IMR-90 (cell line): ENCODE measurements around the gene CXCL17. TPM values are rescaled to one million over a fixed set of nuclear protein-coding genes. Genes with fewer than 3 reads are reported as not detected.
"Not testable (repeated sequence)": the region's sequence is repeated elsewhere in the genome, so short reads cannot be mapped to it uniquely, and the experiment has no call there.

Experiments used
- ATAC-seq: fragments of 200-7000 bp; cut with Tn5 transposase; 2 replicates; pipeline ENCODE4 v1.9.1; 2020; ENCODE audit warnings: low read depth, mild to moderate bottlenecking, moderate library complexity
- BruUV-seq: library from RNA; stranded (reverse); fragments of 400-500 nt; replicated peaks from 2 replicates; lab custom pipeline; 2021; lab: Mats Ljungman, UMichigan
- CTCF ChIA-PET: fragments of 300-600 bp; formaldehyde crosslinking; extraction: SDS; loops from one replicate; lab custom pipeline; 2021; ENCODE audit warnings: antibody characterized with exemption; lab: Yijun Ruan, JAX
- POLR2A ChIA-PET: fragments of 300-600 bp; sonication (Branson Sonifier 250); formaldehyde crosslinking; loops from one replicate; lab custom pipeline; 2022; ENCODE audit warnings: antibody characterized with exemption; ENCODE audit not compliant: unreplicated experiment; lab: Charles Lee
- DNase-seq: peaks from one replicate; pipeline ENCODE4 v3.0.0; 2013
- H2AFZ ChIP-seq: replicated peaks from 2 replicates; pipeline ENCODE3; 2013; ENCODE audit warnings: low read length, mild to moderate bottlenecking; ENCODE audit not compliant: poor library complexity
- H2AK5ac ChIP-seq: 2 replicates; pipeline ENCODE4 v1.6.1; 2013; ENCODE audit warnings: low read depth, low read length, inconsistent platforms
- H2AK9ac ChIP-seq: replicated peaks from 2 replicates; pipeline ENCODE3; 2013; ENCODE audit warnings: mild to moderate bottlenecking, low read depth, low read length, moderate library complexity; ENCODE audit not compliant: poor library complexity
- H2BK120ac ChIP-seq: 2 replicates; pipeline ENCODE4 v1.6.1; 2013; ENCODE audit warnings: low read depth, low read length, inconsistent platforms
- H2BK15ac ChIP-seq: 3 replicates; pipeline ENCODE4 v1.6.1; 2013; ENCODE audit warnings: low read depth, low read length, inconsistent platforms
- H2BK20ac ChIP-seq: 2 replicates; pipeline ENCODE4 v1.6.1; 2013; ENCODE audit warnings: low read depth, mild to moderate bottlenecking, inconsistent platforms, low read length, moderate library complexity
- H2BK5ac ChIP-seq: 2 replicates; pipeline ENCODE4 v1.6.1; 2013; ENCODE audit warnings: mild to moderate bottlenecking, low read depth, low read length, inconsistent platforms; ENCODE audit not compliant: poor library complexity, severe bottlenecking
- H3K14ac ChIP-seq: replicated peaks from 2 replicates; pipeline ENCODE4 v1.6.1; 2013; ENCODE audit warnings: low read depth, low read length, inconsistent platforms
- H3K18ac ChIP-seq: 2 replicates; pipeline ENCODE4 v1.6.1; 2013; ENCODE audit warnings: low read depth, low read length, control low read depth
- H3K23ac ChIP-seq: 2 replicates; pipeline ENCODE4 v1.6.1; 2013; ENCODE audit warnings: low read depth, low read length, inconsistent platforms
- H3K27ac ChIP-seq: 2 replicates; pipeline ENCODE4 v1.5.1; 2013; ENCODE audit warnings: mild to moderate bottlenecking, control low read depth, low read length; ENCODE audit not compliant: insufficient read depth
- H3K27me3 ChIP-seq: 2 replicates; pipeline ENCODE4 v1.6.1; 2013; ENCODE audit warnings: low read length; ENCODE audit not compliant: control insufficient read depth, insufficient read depth
- H3K36me3 ChIP-seq: 2 replicates; pipeline ENCODE4 v1.6.1; 2013; ENCODE audit warnings: low read length, mixed read lengths; ENCODE audit not compliant: control insufficient read depth, insufficient read depth
- H3K4ac ChIP-seq: 2 replicates; pipeline ENCODE4 v1.6.1; 2013; ENCODE audit warnings: low read depth, low read length, inconsistent platforms
- H3K4me1 ChIP-seq: 2 replicates; pipeline ENCODE4 v1.6.1; 2013; ENCODE audit warnings: low read length, mixed read lengths; ENCODE audit not compliant: control insufficient read depth, insufficient read depth
- H3K4me2 ChIP-seq: 2 replicates; pipeline ENCODE4 v1.6.1; 2013; ENCODE audit warnings: low read depth, mild to moderate bottlenecking, control low read depth, low read length, moderate library complexity
- H3K4me3 ChIP-seq: 2 replicates; pipeline ENCODE4 v1.5.1; 2013; ENCODE audit warnings: low read depth, mild to moderate bottlenecking, control low read depth, low read length, moderate library complexity; ENCODE audit not compliant: insufficient read depth
- H3K56ac ChIP-seq: 2 replicates; pipeline ENCODE4 v1.6.1; 2013; ENCODE audit warnings: low read length, inconsistent platforms; ENCODE audit not compliant: insufficient read depth; ENCODE audit errors: extremely low read depth
- H3K79me1 ChIP-seq, 2 experiments: 2 replicates each; pipeline ENCODE4 v1.6.1; 2013; ENCODE audit warnings: low read length in 2 of 2, inconsistent platforms in 1 of 2, low read depth in 1 of 2
- H3K9ac ChIP-seq: 2 replicates; pipeline ENCODE4 v1.6.1; 2013; ENCODE audit warnings: low read depth, low read length, control low read depth
- H3K9me1 ChIP-seq: 2 replicates; pipeline ENCODE4 v1.6.1; 2013; ENCODE audit warnings: low read length, inconsistent platforms; ENCODE audit not compliant: insufficient read depth
- H3K9me3 ChIP-seq: 2 replicates; pipeline ENCODE4 v1.6.1; 2013; ENCODE audit warnings: low read length; ENCODE audit not compliant: control insufficient read depth, insufficient read depth
- H4K20me1 ChIP-seq: 2 replicates; pipeline ENCODE4 v1.6.1; 2013; ENCODE audit warnings: low read length, inconsistent platforms; ENCODE audit not compliant: insufficient read depth
- H4K5ac ChIP-seq: 2 replicates; pipeline ENCODE4 v1.6.1; 2013; ENCODE audit warnings: mild to moderate bottlenecking, low read depth, low read length, control low read depth
- H4K8ac ChIP-seq, 2 experiments: 2 replicates each; pipeline ENCODE4 v1.6.1; 2013; ENCODE audit warnings: low read depth in 2 of 2, low read length in 2 of 2, control low read depth in 1 of 2, inconsistent platforms in 1 of 2
- H4K91ac ChIP-seq: 2 replicates; pipeline ENCODE4 v1.6.1; 2013; ENCODE audit warnings: low read depth, low read length, inconsistent platforms; ENCODE audit not compliant: insufficient read depth
- WGBS, 2 experiments: methylation state at CpG; one replicate each; pipeline versions ENCODE4 v1.1.5 to v1.1.7; 2013; ENCODE audit warnings: missing lambda C conversion rate in 2 of 2; ENCODE audit not compliant: insufficient read length in 1 of 2; ENCODE audit errors: extremely low coverage in 2 of 2; 5-methylcytosine and 5-hydroxymethylcytosine counted together
- dilution Hi-C: fragments of 300-500 bp; cut with HindIII; formaldehyde crosslinking; loops from one replicate; pipeline ENCODE4 v1.14.3; 2018; ENCODE audit warnings: low sequenced_read_pairs; ENCODE audit not compliant: unreplicated experiment
- in situ Hi-C: fragments of 300-500 bp; cut with MboI; formaldehyde crosslinking; loops from 3 replicates; pipeline ENCODE4 v1.14.3; 2019; ENCODE audit warnings: low sequenced_read_pairs, inconsistent platforms, mixed read lengths
- intact Hi-C: fragments of 100-400 bp; cut with micrococcal nuclease; formaldehyde crosslinking; loops from 2 replicates; pipeline ENCODE4 v1.10.0; 2022
- polyA plus RNA-seq, 3 experiments: library from polyadenylated mRNA; depleted of rRNA; stranded (reverse); fragments of >200 nt; gene quantifications; 2 replicates each; pipeline ENCODE4 v1.2.3, GENCODE V29; 2012; ENCODE audit warnings: low replicate concordance in 1 of 3
- total RNA-seq: library from RNA; depleted of rRNA; stranded (reverse); fragments of >200 nt; gene quantifications from 2 replicates; pipeline ENCODE4 v1.2.3, GENCODE V29; 2012

CXCL17 gene
- total and polyA plus RNA-seq, 2 of the 4 experiments (the other 2 are of a cell fraction): not detected

- H3K4me2 ChIP-seq, dilution Hi-C loops, H4K8ac ChIP-seq, H4K5ac ChIP-seq, H3K4me1 ChIP-seq, H3K4me3 ChIP-seq, CTCF ChIA-PET, H3K79me1 ChIP-seq, DNase-seq, H3K9me3 ChIP-seq, H3K27ac ChIP-seq, ATAC-seq, POLR2A ChIA-PET, H3K4ac ChIP-seq, H2AFZ ChIP-seq, H2BK120ac ChIP-seq, H4K20me1 ChIP-seq, H2AK9ac ChIP-seq, H2BK5ac ChIP-seq, H3K14ac ChIP-seq, H3K36me3 ChIP-seq, BruUV-seq, H2AK5ac ChIP-seq, H2BK15ac ChIP-seq, H3K18ac ChIP-seq, H3K23ac ChIP-seq, in situ Hi-C loops, H3K56ac ChIP-seq, H4K91ac ChIP-seq, H3K27me3 ChIP-seq, H2BK20ac ChIP-seq, H3K9ac ChIP-seq, intact Hi-C loops, H3K9me1 ChIP-seq: not testable (repeated sequence)
- 60% methylated on average over 1 of the region's 8 CpGs; no CpG with 5 or more reads in 1 of the 2 experiments for whole genome bisulfite sequencing, 2 experiments
Measured at GRCh38 chr19:42461231-42461630, 18.5 kb upstream of the CXCL17 start.
